GM21529 (cell line): ENCODE measurements around the gene ABCA2.
"Not testable (repeated sequence)": the region's sequence is repeated elsewhere in the genome, so short reads cannot be mapped to it uniquely, and the experiment has no call there.

Source experiments
- ATAC-seq: cut with Tn5 transposase; IDR thresholded peaks from one replicate; pipeline ENCODE4 v1.9.1; 2021; ENCODE audit not compliant: unreplicated experiment

ABCA2 gene

DNA sequence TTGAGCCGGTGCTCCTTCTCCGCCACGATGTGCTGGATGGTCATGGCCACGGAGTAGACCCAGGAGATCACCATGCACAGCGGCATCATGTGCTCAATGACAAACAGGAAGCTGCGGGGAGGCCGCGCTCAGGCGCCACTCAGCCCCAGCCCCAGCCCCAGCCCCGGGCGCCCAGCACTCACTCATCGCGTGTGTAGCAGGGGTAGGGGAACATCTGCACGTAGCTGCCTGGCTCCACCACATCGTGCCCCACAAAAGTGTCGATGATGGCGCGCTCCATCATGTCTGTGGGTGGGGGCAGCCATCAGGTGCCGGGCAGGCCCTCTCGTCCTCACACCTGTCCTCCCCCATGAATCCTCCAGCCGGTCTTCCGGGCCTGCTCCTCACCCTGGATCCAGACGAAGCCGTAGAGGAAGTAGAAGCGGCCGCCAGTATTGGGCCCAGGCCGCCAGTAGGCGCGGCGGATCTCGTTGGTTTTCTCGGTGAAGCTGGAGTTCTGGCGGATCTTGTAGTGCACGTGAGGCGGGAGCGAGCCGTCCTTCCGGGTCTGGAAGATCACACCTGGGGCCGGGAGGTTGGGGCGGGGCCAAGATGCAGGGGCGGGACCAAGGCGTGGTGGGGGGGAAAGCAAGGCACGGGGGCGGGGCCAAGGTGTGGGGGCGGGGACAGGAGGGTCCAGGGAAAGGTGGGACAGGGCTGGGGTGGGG is 10.1 kb downstream of the ABCA2 start:
- no peak for ATAC-seq

DNA sequence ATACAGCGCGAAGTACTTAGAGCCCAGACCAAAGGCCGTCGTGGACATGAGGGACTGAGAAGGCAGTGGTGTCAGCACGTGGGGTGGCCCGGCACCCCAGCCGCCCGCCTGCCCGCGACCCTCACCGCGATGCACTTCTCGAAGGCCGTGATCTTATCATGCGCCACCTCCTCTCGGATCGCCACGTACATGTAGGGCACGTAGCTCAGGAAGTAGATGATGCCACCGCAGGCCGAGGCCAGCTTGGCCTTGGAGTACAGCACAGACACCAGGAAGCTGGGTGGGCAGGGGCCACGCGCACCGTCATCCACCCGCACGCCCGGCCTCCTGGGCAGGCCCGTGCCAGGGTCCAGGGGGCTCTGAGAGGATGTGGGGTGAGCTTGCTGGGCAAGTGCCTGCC is 11.0 kb downstream of the ABCA2 start:
- no peak for ATAC-seq

DNA sequence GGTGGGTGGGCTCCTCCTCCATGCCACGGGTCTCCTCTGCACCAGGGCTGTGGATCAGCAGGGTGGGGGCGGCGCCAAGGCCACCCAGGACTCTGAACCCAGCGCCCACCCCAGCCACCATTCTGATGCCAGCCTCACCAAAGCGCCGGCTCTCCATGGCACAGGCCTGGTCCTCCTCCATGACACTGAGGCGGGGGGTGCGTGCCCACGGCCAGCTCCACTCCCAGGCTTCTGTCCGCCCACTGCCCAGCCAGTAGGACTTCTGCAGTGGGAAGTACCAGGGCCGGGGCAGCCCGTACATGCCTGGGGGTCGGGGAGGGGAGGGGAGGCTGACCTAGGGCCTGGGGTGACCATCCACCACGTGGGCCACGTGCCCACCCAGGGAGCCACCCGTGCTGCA is 11.6 kb downstream of the ABCA2 start:
- no peak for ATAC-seq

DNA sequence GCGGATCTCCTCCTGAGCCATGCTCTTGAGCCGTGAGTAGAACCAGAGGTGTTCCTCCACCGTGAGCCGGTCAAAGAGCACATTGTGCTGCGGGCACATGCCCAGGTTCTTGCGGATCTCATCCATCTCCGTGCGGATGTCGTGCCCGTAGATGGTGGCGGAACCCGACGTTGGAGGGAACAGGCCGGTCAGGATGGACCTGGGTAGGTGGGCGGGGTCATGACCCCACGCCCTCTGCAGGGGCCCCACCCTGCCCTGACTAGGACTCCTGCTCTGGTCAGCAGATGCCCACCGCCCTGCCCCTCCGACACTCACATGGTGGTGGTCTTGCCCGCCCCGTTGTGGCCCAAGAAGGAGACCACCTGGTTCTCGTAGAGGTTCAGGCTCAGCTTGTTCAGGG is 12.1 kb downstream of the ABCA2 start:
- ATAC-seq = no peak

DNA sequence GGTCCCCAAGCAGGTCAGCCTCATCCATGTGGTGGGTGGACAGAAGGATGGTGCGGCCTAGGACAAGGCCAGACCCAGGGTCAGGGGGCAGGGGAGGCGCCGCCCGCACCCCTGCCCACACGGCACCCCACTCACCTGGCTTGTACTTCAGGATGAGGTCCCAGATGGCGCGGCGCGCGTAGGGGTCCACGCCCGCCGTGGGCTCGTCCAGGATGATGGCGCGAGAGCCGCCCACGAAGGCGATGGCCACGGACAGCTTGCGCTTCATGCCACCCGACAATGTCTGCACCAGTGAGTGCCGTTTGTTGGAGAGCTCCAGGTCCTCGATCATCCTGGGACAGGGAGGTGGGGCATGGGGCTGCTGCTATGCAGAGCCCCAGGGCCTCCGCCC is 12.5 kb downstream of the ABCA2 start:
- no peak for ATAC-seq

DNA sequence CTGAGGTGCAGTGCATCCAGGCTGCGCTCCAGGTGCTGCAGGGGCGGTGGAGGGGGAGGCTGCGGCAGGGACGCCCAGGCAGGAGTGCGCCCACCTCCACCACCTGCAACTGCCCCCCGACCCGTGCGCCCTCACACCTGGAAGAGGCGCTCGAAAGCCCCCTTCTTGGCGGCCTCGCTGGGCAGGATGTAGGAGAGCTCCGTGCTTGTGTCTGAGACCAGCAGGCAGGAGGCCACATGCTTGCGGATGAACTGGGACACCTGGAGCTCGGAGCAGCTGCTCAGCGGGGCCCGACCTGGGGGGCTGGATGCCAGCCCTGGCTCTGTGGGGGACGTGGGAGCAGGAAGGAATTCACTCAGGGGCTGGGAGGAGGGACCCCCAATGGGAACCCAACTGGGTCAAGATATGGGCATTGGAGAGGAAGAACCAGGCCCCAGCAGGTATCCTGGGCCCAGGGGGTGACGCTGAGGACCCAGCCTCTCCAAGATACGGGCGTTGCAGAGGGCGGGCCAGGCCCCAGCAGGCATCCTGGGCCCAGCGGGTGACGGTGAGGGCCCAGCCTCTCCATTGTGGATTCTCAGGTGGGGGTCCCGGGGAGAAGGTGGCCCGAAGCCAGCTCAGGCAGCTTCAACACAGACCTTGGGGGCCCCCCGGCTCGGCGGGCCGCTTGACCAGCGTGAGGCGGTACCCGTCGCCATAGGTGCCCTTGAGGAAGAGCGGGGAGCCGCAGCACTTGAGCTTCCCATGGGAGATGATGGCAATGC is 13.1 kb downstream of the ABCA2 start:
- ATAC-seq = no peak

DNA sequence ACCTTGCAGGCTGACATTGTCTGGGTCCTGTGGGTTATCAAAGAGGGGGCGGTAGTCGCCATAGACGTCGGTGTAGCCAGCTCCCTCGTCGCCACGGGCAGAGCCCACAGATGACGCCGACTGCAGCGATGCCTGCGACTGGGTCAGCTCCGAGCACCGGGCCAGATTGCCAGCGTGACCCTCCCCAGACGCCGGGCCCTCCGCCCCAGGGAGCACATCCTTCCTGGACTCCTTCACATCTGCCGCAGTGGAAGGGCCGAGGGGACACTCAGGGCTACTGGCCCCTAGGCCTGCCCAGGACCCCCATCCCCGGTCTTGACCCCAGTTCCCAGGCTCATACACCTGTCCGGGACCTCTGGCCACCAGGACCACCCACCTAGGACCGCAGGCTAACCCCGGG is 13.9 kb downstream of the ABCA2 start:
- ATAC-seq = no peak

DNA sequence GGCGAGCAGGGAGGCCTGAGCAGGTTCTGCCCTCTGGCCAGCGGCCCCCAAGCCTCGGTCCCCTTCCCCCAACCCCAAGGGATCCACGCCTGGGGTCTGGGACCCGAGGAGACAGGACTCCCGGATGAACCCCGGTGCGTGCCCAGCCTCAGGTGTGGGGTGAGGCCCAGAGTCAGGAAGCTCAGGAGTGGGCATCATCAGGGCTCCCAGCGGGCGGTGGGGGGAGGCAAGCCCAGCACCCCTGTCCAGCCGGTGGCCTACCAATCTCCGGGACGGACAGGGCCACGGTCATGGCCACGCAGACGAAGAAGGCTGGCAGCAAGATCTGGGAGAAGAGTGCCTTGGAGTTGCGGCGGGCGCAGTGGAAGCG is 14.5 kb downstream of the ABCA2 start:
- no peak for ATAC-seq

DNA sequence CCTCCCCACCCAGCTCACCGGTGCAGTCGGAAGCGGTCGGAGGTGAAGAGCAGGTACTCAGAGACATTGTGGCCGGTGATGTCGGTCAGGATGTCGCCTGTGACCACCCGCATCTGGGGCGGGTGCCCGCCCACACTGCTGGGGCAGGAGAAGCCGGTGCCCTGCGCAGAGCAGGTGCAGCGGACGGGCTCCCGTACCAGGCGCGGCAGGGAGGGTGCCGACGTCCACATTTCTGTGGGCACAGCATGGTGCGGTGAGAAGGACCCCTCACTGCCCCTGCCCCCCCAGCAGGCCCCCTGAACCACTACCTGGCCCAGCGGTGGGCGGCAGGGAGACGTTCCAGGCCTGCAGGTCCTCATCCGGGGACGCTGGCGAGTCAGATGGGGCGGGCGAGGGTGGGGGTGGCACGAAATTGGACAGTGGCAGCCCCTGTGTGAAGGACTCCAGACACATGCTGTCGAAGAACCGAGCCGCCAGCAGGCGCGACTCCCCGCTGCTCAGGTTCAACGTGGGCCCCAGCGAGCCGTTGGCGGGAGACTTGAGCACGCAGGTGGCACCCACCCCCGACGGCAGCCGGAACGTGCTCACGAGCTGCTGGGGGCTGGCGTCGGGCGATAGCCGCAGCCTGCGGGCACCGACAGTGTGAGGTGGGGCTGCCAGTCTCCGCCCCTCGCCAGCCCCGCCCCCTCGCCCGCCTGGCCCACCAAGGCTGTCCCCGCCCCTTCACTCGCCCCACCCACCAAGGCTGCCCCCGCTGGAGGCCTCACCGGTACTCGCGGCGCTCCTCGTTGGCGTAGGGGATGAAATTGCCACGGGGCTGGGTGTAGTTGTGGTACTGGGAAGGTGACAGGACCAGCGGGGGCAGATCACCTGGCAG is 15.1 kb downstream of the ABCA2 start:
- ATAC-seq = no peak

DNA sequence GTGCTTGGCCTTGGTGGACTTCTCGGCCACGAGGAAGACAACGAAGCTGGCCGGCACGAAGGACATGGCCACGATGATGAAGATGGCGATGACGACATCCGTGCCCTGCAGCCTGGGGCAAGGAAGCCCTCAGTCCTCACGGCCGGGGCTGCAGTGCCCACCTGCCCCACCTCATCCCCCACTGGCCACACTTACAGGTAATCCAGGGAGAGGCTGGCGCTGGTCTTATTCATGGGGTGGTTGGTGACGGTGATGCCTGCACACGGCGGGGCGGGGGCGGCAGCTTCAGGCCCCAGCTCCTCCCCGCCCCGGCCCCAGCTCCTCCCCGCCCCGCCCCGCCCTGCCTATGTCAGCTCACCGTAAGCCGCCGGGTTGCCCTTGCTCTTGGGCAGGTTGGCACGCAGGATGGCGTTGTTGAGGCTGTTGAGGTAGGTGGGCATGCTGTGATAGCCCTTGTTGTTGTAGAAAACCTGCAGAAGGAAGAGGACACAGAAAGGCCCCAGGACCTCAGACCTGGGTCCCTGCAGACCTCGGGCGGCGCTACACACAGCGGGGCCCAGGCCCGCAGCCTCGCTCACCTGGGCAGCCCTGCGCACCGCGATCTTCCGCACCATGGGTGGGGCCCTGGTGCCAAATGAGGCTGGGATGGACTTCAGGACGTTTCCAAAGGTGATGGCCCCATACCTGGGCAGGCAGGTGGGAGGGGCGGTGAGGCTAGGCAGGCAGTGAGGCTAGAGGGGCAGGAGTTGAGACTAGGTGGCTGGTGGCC is 15.9 kb downstream of the ABCA2 start:
- no peak for ATAC-seq

DNA sequence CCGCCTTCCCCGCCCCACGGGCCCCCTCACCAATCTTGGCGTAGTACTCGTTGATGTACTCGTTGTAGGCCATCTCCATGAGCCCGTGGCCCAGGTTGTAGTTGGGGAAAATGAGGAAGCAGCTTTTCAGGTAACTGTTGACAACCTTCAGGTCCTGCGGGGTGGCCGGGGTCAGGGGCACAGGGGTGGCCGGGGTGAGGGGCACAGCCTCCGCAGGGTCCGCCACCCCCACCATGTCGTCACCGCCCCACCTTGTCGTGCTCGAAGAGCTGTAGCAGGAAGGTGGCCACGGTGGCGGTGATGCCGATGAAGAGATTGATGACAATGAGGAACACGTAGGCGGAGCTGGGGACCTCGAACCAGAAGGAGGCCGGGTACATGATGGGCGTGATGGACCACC is 16.9 kb downstream of the ABCA2 start:
- no peak for ATAC-seq

DNA sequence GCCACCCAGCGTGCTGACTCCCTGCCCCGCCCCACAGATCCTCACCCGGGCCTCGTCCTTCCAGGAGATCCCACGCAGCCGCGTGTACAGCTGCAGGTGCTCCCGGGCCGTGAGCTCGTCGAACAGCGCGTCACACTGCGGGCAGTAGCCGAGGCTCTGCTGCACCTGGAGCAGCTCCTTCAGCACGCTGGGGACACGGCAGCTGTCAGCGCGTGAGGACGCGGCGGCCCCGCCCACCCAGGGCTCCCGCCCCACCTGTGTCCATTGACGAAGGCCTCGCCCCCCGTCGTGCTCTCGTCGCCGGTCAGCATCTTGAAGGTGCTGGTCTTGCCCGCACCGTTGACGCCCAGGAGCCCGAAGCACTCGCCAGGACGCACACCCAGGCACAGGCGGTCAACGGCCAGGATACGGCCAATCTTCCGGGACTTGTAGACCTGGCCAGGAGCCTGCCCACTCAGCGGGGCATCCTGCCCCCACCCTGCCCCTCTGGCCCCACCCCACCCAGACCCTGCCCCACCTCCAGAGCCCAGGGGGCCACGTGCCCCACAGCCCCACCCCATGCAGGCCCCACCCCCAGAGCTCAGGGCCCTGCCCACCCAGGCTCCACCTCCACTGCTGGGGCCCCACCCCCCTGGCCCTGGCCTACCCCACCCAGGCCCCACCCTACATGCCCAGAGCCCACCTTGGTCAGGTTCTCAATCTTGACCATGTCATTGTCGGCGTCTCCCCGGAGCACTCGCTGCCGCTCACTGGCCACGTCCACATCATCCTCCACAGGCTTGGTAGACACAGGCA is 17.9 kb downstream of the ABCA2 start:
- no peak for ATAC-seq

DNA sequence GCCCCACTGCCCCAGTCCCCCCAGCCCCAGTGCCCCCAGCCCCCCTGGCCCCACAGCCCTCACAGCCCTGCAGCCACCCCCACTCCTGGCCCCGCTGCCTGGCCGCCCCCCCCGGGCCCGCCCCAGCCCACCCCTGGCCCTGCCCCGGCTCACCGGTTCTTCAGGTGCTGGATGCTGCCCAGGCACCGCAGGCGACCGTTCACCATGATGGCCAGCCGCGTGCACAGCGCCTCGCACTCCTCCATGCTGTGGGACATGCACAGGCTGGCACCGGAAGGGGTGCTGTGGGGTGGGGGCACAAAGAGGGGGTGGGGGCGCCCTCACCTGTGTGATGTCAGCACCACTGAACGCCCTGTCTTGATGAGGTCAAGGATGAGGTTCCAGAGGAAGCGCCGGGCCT is 18.8 kb downstream of the ABCA2 start:
- ATAC-seq = no peak

DNA sequence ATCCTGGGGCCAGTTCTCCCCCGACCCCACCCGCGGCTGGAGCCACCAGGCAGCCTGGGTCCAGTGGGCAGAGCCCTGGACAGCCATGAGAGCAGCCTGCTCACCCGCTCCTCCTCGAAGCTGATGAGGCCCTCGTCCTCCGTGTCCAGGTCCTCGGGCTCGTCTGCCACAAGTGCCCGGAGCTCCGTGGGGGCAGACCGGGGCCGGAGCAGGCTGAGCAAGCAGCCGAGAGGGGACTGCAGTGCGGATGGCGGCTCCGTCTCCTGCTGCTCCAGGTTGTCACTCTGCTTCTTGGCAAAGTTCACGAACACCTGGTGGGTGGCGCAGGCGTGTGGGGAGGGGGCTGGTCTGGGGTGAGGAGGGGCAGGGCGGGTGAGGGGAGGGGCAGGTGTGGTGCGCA is 19.7 kb downstream of the ABCA2 start:
- ATAC-seq = no peak

DNA sequence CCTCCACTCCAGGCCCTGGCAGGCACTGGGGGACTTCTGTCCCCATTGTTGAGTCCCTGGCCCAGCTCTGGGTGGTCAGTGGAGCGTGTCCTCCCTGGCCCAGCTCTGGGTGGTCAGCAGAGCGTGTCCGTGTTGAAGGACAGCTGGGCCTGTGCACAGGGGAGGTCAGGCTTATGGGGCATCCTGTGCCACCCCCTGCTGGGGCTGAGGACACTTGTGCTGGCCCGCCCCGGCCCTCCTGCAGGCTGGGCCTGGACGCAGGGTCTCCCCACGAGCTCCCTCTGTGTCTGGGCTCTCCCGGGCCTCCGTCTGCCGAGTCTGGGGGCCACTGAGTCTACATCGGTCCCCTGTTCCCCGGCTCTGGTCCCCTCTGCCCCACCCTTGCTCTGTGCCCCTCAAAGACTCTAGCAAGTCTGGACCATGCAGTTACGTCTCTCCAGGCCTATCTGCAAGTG is 20.2 kb downstream of the ABCA2 start:
- no peak for ATAC-seq

DNA sequence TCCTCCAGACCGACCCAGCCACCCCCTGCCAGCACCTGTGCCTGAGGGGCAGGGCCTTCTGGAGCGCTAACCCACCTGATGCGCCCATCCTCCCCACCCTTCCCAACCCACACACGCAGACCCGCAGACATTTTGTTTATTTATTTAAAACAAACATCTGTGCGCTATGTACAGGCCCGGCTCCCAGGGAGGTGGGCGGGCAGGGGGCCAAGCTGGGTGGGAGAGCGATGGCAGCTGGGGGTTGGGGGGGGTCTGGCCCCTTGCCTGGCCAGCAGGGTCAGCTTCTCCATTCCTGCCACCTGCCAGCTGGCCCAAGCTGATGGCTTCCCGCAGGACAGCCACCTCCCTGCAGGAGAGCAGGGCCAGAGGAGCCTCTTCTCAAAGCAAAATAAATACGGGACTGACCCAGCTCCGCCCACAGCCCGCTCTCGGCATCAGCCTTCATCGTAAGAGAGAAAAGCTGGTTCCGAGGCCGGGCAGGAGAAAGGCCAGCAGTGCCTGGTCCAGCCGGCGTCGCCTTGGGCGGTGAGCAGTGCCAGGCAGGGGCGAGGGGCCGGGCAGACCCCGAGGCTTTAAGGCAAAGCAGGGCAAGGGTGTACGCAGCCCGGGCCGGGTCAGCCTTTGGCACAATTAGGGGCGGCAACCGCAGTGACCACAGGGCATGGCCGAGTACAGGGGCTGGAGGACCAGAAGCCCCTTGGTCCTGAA is 20.8 kb downstream of the ABCA2 start:
- no peak for ATAC-seq

DNA sequence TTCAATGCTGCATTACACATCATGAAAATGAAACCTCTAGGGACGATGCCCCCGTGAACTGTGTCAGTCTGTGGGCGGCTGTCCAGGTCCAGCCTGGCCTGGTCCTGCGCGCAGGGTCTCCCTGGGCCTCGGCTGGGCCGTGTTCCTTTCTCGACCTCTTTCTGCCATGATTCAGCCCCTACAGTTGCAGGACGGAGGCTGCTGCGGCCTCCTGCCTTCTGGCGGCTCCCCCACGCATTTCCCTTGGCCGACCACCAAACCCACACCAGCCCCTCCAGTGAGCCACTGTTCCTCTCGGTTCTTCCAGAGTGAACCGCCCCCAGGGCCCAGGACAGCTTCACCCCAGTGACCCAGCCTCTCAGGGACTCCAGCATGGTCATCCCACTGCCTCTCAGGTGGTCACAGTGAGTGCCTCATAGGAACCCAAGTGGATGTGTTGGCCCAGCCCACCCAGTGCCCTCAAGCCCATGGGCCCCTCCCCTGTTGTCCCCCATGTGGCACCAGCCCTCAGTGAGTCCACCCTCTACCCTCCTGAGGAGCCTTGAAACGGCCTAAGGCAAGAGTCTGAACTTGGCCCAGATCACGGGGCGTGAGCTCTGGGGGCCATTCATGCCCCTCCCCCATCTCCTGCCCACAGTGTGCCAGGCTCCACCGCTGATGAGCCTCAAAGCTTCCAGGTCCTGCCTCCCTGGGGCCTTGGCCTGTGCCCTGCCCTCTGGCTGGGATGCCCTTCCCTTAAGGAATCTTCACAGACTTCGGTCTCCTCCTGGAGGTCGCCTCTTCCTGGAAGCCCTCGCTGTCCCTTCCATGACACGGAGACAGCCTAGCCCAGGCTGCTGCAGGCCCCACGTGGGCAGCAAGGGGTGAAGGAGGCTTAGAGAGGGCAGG is 21.7 kb downstream of the ABCA2 start:
- no peak for ATAC-seq

DNA sequence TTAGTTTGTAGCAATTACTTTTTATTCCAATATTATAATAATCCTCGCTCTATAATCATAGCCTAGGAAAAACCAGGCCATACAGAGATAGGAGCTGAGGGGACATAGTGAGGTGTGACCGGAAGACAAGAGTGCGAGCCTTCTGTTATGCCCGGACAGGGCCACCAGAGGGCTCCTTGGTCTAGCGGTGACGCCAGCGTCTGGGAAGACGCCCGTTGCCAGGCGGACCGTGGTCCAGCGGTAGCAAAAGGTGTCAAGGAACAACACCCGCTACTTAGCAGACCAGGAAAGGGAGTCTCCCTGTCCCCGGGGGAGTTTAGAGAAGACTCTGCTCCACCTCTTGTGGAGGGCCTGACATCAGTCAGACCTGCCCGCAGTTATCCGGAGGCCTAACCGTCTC is 23.8 kb downstream of the ABCA2 start:
- not testable (repeated sequence) for ATAC-seq

DNA sequence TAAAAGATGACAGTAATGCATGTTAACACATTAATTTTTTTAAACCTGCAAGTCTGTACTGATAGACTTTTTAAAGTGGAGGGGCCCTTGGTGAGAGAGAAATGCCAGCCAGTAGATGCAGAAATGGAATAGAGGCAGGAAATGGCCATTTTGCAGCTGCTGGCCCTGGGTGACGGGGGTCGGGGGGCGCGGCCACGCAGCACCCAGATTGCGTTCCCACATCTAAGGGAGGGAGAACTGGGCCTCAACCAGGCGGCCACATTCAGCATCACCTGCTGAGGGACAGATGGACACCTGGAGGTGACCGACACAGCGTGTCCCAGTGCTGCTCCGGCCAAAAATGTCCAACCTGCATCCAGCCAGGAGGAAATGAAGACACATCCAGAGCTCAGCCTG is 25.4 kb downstream of the ABCA2 start:
- no peak for ATAC-seq
